Sigmoid colon (tissue), 7 donors: Measurements from ENCODE around the gene SERPINB12. TPM values are rescaled to one million over a fixed set of nuclear protein-coding genes. Genes with fewer than 3 reads are reported as not detected.

Source experiments
- DNase-seq: peaks from one replicate; pipeline ENCODE4 v3.0.0-alpha.2; 2019
- H3K27ac ChIP-seq, 4 donors: fragments of 200-600 bp; sonication (generic); one replicate each; pipeline ENCODE4 v1.5.1; 2016 to 2019; ENCODE audit warnings: mild to moderate bottlenecking in 1 of 4
- H3K27me3 ChIP-seq, 3 donors: fragments of 200-600 bp; sonication (generic); one replicate each; pipeline ENCODE4 v1.5.1; 2019; ENCODE audit warnings: mild to moderate bottlenecking in 1 of 3
- H3K36me3 ChIP-seq, 4 donors: fragments of 200-600 bp; sonication (generic); one replicate each; pipeline ENCODE4 v1.5.1; 2016 to 2019
- H3K4me1 ChIP-seq, 4 donors: fragments of 200-600 bp; sonication (generic); one replicate each; pipeline ENCODE4 v1.5.1; 2017 to 2019
- H3K4me3 ChIP-seq, 4 donors: fragments of 200-600 bp; sonication (generic); one replicate each; pipeline ENCODE4 v1.5.1; 2017 to 2019; ENCODE audit warnings: mild to moderate bottlenecking in 2 of 4, moderate library complexity in 1 of 4
- H3K9me3 ChIP-seq, 4 donors: fragments of 200-600 bp in 3 of 4; sonication (generic) in 3 of 4; one replicate each; pipeline versions ENCODE4 v1.5.1 to v1.6.1; 2013 to 2019
- EP300 ChIP-seq, 4 donors: sonication (generic); formaldehyde crosslinking; IDR thresholded peaks; one replicate each; pipeline ENCODE4 v1.6.1; 2017; ENCODE audit warnings: antibody characterized with exemption in 4 of 4
- POLR2A ChIP-seq, 2 donors: fragments of 450-650 bp; IDR thresholded peaks; one replicate each; pipeline ENCODE4 v1.6.1; 2016; ENCODE audit warnings: antibody characterized with exemption in 2 of 2, mild to moderate bottlenecking in 2 of 2, moderate library complexity in 2 of 2
- POLR2AphosphoS5 ChIP-seq, 4 donors: sonication (generic); formaldehyde crosslinking; IDR thresholded peaks; one replicate each; pipeline ENCODE4 v1.6.1; 2017; ENCODE audit warnings: antibody characterized with exemption in 4 of 4
- WGBS, 2 donors: extraction: QIAGEN DNeasy Blood & Tissue Kit; methylation state at CpG; one replicate each; pipeline ENCODE4 v1.1.7; 2013; 5-methylcytosine and 5-hydroxymethylcytosine counted together
- intact Hi-C: fragments of 100-400 bp; cut with DNase I; formaldehyde crosslinking; loops from one replicate; pipeline ENCODE4 v1.15.1; 2023
- polyA plus RNA-seq, 3 donors: library from polyadenylated mRNA; stranded (reverse); fragments of 200-250 nt; gene quantifications; one replicate each; pipeline ENCODE4 v1.2.3, GENCODE V29; 2013
- total RNA-seq, 4 donors: library from RNA; depleted of rRNA; stranded (reverse); fragments of >200 nt; gene quantifications; one replicate each; pipeline ENCODE4 v1.1.0, GENCODE V29; 2016
- TF ChIP-seq, protein P1 (sequence below), 4 experiments: fragments of 450-650 bp in 3 of 4; fragments of 200-600 bp in 1 of 4; IDR thresholded peaks; one replicate each; pipeline ENCODE4 v1.5.1; 2016 to 2019; ENCODE audit warnings: antibody characterized with exemption in 4 of 4, mild to moderate bottlenecking in 3 of 4, moderate library complexity in 2 of 4
- donor health status: healthy with polysubstance abuse.
- donor health status: Bipolar disorder and iron deficiency.
- donor health status: healthy.

The SERPINB12 gene
- total and polyA plus RNA-seq, 7 donors, result not detected

DNA sequence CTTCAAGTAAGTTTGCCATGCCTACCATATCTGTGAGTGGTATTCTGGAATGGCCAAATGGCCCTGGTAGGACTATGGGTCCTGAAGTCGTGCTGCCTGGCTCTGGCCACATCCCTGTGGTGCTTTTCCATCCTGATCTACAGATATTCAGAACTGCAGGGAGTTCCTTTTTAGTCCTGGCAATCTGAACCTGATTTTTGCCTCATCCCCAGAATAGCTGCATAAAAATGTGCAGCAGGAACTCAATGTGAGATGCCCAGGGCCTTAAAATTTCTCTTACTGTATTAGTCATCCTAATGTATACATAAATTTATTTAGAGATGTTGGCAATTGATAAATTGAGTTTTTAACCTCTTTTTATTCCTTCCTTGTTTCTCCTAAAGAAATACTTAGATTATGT, 50.3 kb downstream of the SERPINB12 start:
- intact Hi-C loops, result no loop called here
- no peak for DNase-seq
- Histone ChIP-seq H3K27ac (no peak overlapping the region), H3K27me3 (no peaks in the 10 kb centered on the region), H3K9me3 (no peaks in the 10 kb centered on the region), H3K4me1 (peaks cover 0 to 10% (median 4%) of the 10 kb centered on the region in 4 donors), H3K4me3 (no peak overlapping the region), H3K36me3 (no peaks in the 10 kb centered on the region)
- 17 to 45% methylated on average over 1 of the region's 1 CpG for WGBS, 2 donors
- TF ChIP-seq POLR2AphosphoS5 (IDR thresholded peaks at IDR 0.05), result no peak

DNA sequence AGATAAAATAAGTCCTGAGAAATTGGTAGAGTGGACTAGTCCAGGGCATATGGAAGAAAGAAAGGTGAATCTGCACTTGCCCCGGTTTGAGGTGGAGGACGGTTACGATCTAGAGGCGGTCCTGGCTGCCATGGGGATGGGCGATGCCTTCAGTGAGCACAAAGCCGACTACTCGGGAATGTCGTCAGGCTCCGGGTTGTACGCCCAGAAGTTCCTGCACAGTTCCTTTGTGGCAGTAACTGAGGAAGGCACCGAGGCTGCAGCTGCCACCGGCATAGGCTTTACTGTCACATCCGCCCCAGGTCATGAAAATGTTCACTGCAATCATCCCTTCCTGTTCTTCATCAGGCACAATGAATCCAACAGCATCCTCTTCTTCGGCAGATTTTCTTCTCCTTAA, 54.8 kb downstream of the SERPINB12 start:
- Histone ChIP-seq H3K27me3 (no peaks in the 10 kb centered on the region), H3K4me3 (no peak overlapping the region), H3K9me3 (no peaks in the 10 kb centered on the region), H3K4me1 (peaks cover 0 to 10% (median 4%) of the 10 kb centered on the region in 4 donors), H3K27ac (no peak overlapping the region), H3K36me3 (no peaks in the 10 kb centered on the region)
- TF ChIP-seq, protein P1, sequence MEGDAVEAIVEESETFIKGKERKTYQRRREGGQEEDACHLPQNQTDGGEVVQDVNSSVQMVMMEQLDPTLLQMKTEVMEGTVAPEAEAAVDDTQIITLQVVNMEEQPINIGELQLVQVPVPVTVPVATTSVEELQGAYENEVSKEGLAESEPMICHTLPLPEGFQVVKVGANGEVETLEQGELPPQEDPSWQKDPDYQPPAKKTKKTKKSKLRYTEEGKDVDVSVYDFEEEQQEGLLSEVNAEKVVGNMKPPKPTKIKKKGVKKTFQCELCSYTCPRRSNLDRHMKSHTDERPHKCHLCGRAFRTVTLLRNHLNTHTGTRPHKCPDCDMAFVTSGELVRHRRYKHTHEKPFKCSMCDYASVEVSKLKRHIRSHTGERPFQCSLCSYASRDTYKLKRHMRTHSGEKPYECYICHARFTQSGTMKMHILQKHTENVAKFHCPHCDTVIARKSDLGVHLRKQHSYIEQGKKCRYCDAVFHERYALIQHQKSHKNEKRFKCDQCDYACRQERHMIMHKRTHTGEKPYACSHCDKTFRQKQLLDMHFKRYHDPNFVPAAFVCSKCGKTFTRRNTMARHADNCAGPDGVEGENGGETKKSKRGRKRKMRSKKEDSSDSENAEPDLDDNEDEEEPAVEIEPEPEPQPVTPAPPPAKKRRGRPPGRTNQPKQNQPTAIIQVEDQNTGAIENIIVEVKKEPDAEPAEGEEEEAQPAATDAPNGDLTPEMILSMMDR (IDR thresholded peaks at IDR 0.05), result no peak
- TF ChIP-seq POLR2AphosphoS5 (IDR thresholded peaks at IDR 0.05) (no peak), POLR2A (IDR thresholded peaks at IDR 0.05) (no peak), EP300 (IDR thresholded peaks at IDR 0.05) (no peak)
- DNase-seq, result no peak
- 74 to 77% methylated on average over 14 of the region's 14 CpGs for WGBS, 2 donors
- intact Hi-C loops, result no loop called here

DNA sequence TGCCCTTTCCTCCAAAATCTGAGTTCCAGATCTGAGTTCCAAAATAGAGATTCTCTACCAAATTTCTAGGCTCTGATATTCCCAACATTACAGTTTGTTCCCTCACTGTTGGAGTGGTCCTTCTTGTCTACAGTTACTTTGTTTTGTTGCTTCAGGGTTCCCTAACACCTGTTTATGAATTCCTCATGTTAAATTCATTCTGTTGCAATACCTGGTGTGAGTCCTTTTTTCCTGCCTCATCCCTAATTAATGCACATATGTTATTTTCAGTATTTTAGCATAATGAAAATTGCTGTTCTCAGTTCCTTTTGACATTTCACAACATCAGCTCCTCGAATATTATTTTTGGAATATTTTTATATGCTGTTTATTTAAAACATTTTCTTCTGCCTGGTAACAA, 61.2 kb downstream of the SERPINB12 start:
- Histone ChIP-seq H3K36me3 (no peaks in the 10 kb centered on the region), H3K27ac (no peak overlapping the region), H3K27me3 (no peaks in the 10 kb centered on the region), H3K4me1 (peaks cover 0 to 20% (median 9%) of the 10 kb centered on the region in 4 donors), H3K4me3 (no peak overlapping the region), H3K9me3 (no peaks in the 10 kb centered on the region)
- WGBS, 2 donors, result 34 to 56% methylated on average over 1 of the region's 1 CpG
- DNase-seq, result no peak
- TF ChIP-seq EP300 (IDR thresholded peaks at IDR 0.05), result no peak
- intact Hi-C loops, result no loop called here

DNA sequence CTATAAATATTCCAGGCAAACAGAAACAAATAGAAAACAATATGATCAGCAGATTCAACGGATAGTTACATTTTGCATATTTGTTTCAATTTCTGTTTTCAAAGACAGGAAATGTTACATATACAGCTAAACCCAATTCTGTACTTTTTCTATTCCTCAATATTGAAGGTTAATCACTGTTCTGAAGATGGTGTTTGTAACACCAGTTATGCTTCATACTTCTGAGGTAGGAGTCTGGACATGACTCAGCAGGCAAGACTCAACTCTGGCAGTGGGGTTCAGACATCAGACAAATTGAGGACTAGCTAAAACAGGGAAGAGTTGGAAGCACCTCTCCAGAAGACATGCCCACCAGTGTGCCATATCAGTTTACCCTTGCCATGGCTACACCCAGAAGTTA, 61.6 kb downstream of the SERPINB12 start:
- H3K27me3 ChIP-seq, result no peaks in the 10 kb centered on the region
- DNase-seq, result no peak
- no peaks in the 10 kb centered on the region for H3K9me3 ChIP-seq
- H3K36me3 ChIP-seq, result no peaks in the 10 kb centered on the region
- H3K4me1 ChIP-seq, result peaks cover 0 to 20% (median 9%) of the 10 kb centered on the region in 4 donors
- no peak overlapping the region for H3K27ac ChIP-seq
- no peak overlapping the region for H3K4me3 ChIP-seq
- intact Hi-C loops, result no loop called here
- TF ChIP-seq POLR2AphosphoS5 (IDR thresholded peaks at IDR 0.05) (no peak), EP300 (IDR thresholded peaks at IDR 0.05) (no peak), POLR2A (IDR thresholded peaks at IDR 0.05) (no peak)
- TF ChIP-seq, protein P1 (IDR thresholded peaks at IDR 0.05), result no peak
- WGBS, 2 donors, result 0 to 1% methylated on average over 1 of the region's 1 CpG

DNA sequence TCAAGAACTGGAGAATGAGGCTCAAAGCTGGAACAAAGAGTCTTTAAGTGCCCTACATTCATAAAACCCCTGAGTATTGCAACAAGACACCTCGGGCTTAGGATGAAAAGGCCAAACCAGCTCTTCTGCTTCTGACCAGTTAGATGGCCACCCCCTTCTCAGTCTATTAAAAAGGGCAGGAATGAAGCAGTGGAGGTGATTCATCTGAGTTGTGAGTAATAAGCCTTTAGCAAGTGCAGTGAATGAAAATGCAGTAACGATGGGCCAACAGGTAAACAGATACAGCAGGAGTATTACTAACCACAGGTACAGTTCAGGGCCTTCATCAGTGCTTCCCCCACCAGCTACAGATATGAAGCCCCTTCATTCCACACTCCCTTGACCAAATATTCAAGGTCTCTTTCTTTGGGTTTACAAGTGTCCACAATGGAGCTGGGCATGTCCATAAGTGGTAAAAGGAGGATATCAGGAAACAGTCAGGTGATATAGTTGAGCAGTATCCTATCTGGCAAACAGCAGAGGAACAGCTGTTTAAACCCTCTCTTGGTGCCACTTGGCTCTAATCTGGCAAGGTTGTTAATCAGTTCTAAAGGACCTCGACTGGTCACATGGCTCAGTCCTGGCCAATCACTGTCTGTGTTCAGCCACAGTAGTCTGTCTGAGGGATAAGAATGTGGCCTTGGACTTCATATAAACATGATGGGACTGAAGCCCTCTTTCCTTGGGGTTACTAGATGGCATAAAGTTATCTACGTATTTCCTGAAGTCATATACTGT, 62.8 kb downstream of the SERPINB12 start:
- no peak for DNase-seq
- WGBS, 2 donors, result 38 to 68% methylated on average over 4 of the region's 4 CpGs
- TF ChIP-seq POLR2A (IDR thresholded peaks at IDR 0.05) (no peak), EP300 (IDR thresholded peaks at IDR 0.05) (no peak)
- intact Hi-C loops, result no loop called here
- H3K27ac ChIP-seq, result peak overlapping the region in 1 of 4 donors; percentile 42
- no peaks in the 10 kb centered on the region for H3K27me3 ChIP-seq
- peaks cover 0 to 20% (median 9%) of the 10 kb centered on the region in 4 donors for H3K4me1 ChIP-seq
- H3K4me3 ChIP-seq, result no peak overlapping the region
- no peaks in the 10 kb centered on the region for H3K9me3 ChIP-seq
- no peaks in the 10 kb centered on the region for H3K36me3 ChIP-seq

DNA sequence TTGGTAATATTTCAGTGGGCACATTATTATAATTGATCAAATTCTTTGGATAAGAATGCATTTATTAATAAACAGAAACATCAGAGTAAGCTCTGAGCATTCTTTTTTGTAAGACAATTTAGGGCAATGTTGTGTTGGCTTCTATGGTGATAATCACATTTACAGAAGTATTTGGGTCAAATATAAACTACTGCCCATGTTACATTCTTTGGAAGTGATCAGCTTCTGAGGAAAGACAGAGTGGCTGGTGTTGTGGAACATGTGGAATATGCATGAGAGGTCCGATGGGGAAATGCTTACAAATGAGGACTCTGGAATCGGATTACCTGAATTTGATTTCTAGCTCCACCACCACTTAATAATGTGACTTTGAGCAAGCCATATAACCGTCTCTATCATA, 64.4 kb downstream of the SERPINB12 start:
- peaks cover 0 to 20% (median 9%) of the 10 kb centered on the region in 4 donors for H3K4me1 ChIP-seq
- TF ChIP-seq POLR2A (IDR thresholded peaks at IDR 0.05) (no peak), EP300 (IDR thresholded peaks at IDR 0.05) (no peak)
- H3K36me3 ChIP-seq, result no peaks in the 10 kb centered on the region
- no peak overlapping the region for H3K4me3 ChIP-seq
- no peak for DNase-seq
- H3K27ac ChIP-seq, result peak overlapping the region in 2 of 4 donors; percentile 27 to 42
- WGBS, 2 donors, result 83 to 84% methylated on average over 3 of the region's 3 CpGs
- intact Hi-C loops, result no loop called here
- no peaks in the 10 kb centered on the region for H3K9me3 ChIP-seq
- H3K27me3 ChIP-seq, result no peaks in the 10 kb centered on the region
